Ishikawa (cell line): ENCODE measurements around the gene ADD1.

ENCODE experiments used
- CEBPB ChIP-seq: IDR thresholded peaks from 2 replicates; pipeline ENCODE4 v1.6.1; 2012
- CREB1 ChIP-seq: IDR thresholded peaks from 2 replicates; pipeline ENCODE4 v1.6.1; 2012; ENCODE audit warnings: low read depth
- EGR1 ChIP-seq: IDR thresholded peaks from 2 replicates; pipeline ENCODE4 v1.6.1; 2012
- EP300 ChIP-seq: IDR thresholded peaks from 2 replicates; pipeline ENCODE4 v1.6.1; 2012; ENCODE audit warnings: borderline replicate concordance
- FOXM1 ChIP-seq: IDR thresholded peaks from 2 replicates; pipeline ENCODE4 v1.6.1; 2012; ENCODE audit warnings: low read depth, borderline replicate concordance
- NFIC ChIP-seq: IDR thresholded peaks from 2 replicates; pipeline ENCODE4 v1.6.1; 2012
- RAD21 ChIP-seq: IDR thresholded peaks from 2 replicates; pipeline ENCODE4 v1.6.1; 2012; ENCODE audit warnings: low read depth
- TAF1 ChIP-seq: IDR thresholded peaks from 2 replicates; pipeline ENCODE4 v1.6.1; 2012; ENCODE audit warnings: low read depth, mild to moderate bottlenecking
- TCF12 ChIP-seq: IDR thresholded peaks from 2 replicates; pipeline ENCODE4 v1.6.1; 2012; ENCODE audit warnings: low read depth
- TEAD4 ChIP-seq: IDR thresholded peaks from 2 replicates; pipeline ENCODE4 v1.6.1; 2012
- YY1 ChIP-seq: IDR thresholded peaks from 2 replicates; pipeline ENCODE4 v1.6.1; 2012; ENCODE audit warnings: low read depth
- ZBTB7A ChIP-seq: IDR thresholded peaks from 2 replicates; pipeline ENCODE4 v1.6.1; 2012; ENCODE audit warnings: low read depth
- TF ChIP-seq, protein P1 (sequence below): IDR thresholded peaks from 2 replicates; pipeline ENCODE4 v1.6.1; 2012
- TF ChIP-seq, protein P2 (sequence below): IDR thresholded peaks from 2 replicates; pipeline ENCODE4 v1.6.1; 2012; ENCODE audit warnings: low read depth, mild to moderate bottlenecking
- TF ChIP-seq, protein P3 (sequence below): IDR thresholded peaks from 2 replicates; pipeline ENCODE4 v1.6.1; 2012

ADD1 gene

DNA sequence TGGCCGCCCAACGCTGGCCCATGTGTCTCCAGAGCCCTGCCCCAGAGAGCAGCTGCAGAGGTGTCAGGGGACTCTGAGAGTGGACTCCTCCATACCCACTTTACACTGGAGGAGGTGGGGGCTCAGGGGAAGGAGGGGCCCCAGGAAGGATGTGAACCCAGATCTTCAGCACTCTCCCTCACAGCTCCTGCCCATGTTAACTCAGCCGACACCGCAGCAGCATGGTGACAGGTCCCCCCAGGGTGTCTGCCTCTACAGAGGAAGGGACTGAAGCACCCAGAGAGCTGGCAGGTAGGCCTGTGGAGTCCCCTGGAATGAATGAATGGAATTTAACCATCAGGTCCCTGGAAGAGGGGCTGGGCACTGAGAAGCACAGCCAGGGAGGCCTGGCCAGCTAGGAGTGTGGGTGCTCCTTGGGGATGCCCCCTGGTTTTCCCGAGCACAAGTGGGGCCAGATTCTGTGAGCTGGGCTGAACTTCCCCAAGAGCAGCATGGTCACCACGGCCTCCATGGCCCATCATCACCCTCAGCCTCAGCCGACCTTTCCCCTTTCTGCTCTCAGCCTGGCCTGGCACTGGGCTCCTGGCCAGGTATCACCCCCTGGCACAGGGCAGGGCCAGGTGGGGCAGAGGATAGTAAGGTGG lies 28.9 kb upstream of the ADD1 start:
- TF ChIP-seq TAF1 (no peak), EGR1 (no peak), ZBTB7A (no peak), YY1 (no peak), TEAD4 (no peak), TCF12 (no peak), RAD21 (no peak), CREB1 (no peak), FOXM1 (no peak), NFIC (no peak), CEBPB (no peak), EP300 (no peak)
- TF ChIP-seq, protein P1, sequence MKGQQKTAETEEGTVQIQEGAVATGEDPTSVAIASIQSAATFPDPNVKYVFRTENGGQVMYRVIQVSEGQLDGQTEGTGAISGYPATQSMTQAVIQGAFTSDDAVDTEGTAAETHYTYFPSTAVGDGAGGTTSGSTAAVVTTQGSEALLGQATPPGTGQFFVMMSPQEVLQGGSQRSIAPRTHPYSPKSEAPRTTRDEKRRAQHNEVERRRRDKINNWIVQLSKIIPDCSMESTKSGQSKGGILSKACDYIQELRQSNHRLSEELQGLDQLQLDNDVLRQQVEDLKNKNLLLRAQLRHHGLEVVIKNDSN, result no peak
- TF ChIP-seq, protein P2, sequence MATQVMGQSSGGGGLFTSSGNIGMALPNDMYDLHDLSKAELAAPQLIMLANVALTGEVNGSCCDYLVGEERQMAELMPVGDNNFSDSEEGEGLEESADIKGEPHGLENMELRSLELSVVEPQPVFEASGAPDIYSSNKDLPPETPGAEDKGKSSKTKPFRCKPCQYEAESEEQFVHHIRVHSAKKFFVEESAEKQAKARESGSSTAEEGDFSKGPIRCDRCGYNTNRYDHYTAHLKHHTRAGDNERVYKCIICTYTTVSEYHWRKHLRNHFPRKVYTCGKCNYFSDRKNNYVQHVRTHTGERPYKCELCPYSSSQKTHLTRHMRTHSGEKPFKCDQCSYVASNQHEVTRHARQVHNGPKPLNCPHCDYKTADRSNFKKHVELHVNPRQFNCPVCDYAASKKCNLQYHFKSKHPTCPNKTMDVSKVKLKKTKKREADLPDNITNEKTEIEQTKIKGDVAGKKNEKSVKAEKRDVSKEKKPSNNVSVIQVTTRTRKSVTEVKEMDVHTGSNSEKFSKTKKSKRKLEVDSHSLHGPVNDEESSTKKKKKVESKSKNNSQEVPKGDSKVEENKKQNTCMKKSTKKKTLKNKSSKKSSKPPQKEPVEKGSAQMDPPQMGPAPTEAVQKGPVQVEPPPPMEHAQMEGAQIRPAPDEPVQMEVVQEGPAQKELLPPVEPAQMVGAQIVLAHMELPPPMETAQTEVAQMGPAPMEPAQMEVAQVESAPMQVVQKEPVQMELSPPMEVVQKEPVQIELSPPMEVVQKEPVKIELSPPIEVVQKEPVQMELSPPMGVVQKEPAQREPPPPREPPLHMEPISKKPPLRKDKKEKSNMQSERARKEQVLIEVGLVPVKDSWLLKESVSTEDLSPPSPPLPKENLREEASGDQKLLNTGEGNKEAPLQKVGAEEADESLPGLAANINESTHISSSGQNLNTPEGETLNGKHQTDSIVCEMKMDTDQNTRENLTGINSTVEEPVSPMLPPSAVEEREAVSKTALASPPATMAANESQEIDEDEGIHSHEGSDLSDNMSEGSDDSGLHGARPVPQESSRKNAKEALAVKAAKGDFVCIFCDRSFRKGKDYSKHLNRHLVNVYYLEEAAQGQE, result no peak

DNA sequence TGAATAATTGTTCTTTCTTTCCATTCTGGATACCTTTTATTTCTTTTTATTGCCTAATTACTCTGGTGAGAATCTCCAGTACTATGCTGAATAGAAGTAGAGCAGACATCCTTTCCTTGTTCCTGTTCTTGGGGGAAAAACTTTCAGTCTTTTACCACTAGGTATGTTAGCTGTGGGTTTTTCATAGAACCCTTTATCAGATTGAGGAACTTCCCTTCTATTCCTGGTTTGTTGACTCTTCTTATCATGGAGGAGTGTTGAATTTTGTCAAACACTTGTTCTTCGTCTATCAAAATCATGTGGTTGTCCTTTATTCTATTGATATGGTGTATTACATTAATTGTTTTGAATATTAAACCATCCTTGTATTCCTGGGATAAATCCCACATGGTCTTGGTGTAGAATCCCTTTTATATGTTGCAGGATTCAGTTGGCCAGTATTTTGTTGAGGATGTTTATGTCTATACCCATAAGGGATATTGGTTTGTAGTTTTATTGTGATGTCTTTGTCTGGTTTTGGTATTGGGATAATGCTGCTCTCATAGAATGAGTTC lies 27.2 kb upstream of the ADD1 start:
- TF ChIP-seq EP300, result no peak
- TF ChIP-seq, protein P1, result no peak
- no peak for TF ChIP-seq TEAD4
- TF ChIP-seq YY1, result no peak
- no peak for TF ChIP-seq EGR1
- TF ChIP-seq, protein P3, sequence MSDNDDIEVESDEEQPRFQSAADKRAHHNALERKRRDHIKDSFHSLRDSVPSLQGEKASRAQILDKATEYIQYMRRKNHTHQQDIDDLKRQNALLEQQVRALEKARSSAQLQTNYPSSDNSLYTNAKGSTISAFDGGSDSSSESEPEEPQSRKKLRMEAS, result no peak
- no peak for TF ChIP-seq NFIC
- TF ChIP-seq, protein P2, result no peak
- TF ChIP-seq FOXM1, result no peak
- no peak for TF ChIP-seq CREB1
- no peak for TF ChIP-seq CEBPB
- TF ChIP-seq TAF1, result no peak
- no peak for TF ChIP-seq TCF12
- no peak for TF ChIP-seq RAD21
- TF ChIP-seq ZBTB7A, result no peak

DNA sequence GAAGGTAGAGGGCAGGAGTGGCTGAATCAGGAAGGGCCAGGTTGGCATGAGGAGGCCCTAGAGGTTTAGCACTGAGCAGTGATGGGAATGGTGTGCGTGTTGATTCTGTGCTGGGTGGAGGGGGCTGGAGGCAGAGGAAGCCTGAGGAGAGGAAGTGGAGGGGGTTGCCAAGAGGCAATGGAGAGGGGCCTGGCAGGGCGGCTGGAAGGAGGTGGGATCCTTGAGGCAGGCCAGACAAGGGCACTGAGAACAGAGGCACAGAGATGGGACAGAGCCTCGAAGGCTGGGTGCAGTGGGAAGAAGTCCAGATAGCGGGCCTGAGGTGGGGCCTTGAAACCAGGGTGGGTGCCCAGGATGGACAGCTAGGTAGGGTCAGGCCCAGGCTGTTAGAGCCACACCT lies 26.5 kb upstream of the ADD1 start:
- no peak for TF ChIP-seq ZBTB7A
- no peak for TF ChIP-seq CEBPB
- TF ChIP-seq, protein P3, result no peak
- no peak for TF ChIP-seq YY1
- TF ChIP-seq FOXM1, result no peak
- TF ChIP-seq NFIC, result no peak
- no peak for TF ChIP-seq TAF1
- TF ChIP-seq TCF12, result no peak
- TF ChIP-seq EP300, result no peak
- no peak for TF ChIP-seq EGR1
- TF ChIP-seq, protein P1, result no peak
- no peak for TF ChIP-seq CREB1
- no peak for TF ChIP-seq RAD21
- TF ChIP-seq, protein P2, result no peak
- no peak for TF ChIP-seq TEAD4
